ENCODE results near the gene SDK1.

DNA sequence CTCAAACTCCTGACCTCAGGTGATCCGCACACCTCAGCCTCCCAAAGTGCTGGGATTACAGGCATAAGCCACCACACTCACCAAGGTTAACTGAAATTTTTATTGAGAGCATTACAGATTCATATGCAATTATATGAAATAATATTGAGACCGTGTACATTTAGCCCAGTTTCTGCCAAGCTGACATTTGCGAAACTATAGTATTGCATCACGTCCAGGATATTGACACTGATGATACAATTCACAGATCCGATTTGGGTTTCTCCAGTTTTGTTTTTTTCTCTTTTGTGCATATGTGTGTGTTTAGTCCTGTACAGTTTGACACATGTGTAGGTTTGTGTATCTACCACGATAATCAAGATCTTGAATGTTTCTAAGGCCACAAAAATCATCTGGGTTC, 753.1 kb downstream of the SDK1 start:
- TF ChIP-seq, protein P1, sequence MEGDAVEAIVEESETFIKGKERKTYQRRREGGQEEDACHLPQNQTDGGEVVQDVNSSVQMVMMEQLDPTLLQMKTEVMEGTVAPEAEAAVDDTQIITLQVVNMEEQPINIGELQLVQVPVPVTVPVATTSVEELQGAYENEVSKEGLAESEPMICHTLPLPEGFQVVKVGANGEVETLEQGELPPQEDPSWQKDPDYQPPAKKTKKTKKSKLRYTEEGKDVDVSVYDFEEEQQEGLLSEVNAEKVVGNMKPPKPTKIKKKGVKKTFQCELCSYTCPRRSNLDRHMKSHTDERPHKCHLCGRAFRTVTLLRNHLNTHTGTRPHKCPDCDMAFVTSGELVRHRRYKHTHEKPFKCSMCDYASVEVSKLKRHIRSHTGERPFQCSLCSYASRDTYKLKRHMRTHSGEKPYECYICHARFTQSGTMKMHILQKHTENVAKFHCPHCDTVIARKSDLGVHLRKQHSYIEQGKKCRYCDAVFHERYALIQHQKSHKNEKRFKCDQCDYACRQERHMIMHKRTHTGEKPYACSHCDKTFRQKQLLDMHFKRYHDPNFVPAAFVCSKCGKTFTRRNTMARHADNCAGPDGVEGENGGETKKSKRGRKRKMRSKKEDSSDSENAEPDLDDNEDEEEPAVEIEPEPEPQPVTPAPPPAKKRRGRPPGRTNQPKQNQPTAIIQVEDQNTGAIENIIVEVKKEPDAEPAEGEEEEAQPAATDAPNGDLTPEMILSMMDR (IDR thresholded peaks at IDR 0.05; ENCODE audit: borderline replicate concordance, extremely low read depth, low read length, poor library complexity, severe bottlenecking): no peak
- TF ChIP-seq EZH2 (IDR thresholded peaks at IDR 0.05; ENCODE audit: borderline replicate concordance, low read depth, low read length, severe bottlenecking): no peak
